Uterus (tissue), 4 donors: Measurements from ENCODE around the gene F2RL3. TPM values are rescaled to one million over a fixed set of nuclear protein-coding genes. Genes with fewer than 3 reads are reported as not detected.
"Not testable (repeated sequence)": the region's sequence is repeated elsewhere in the genome, so short reads cannot be mapped to it uniquely, and the experiment has no call there.

Source experiments
- DNase-seq, 2 donors: peaks; one replicate each; pipeline ENCODE4 v3.0.0-alpha.2; 2019 to 2020
- H3K27ac ChIP-seq, 2 donors: fragments of 200-600 bp; sonication (generic); 1 replicate in 1 of 2; 2 replicates in 1 of 2; pipeline ENCODE4 v1.5.1; 2016 to 2018
- H3K27me3 ChIP-seq, 2 donors: fragments of 200-600 bp; sonication (generic); one replicate each; pipeline ENCODE4 v1.5.1; 2018 to 2019; ENCODE audit warnings: control low read depth in 1 of 2
- H3K36me3 ChIP-seq, 2 donors: fragments of 200-600 bp; sonication (generic); one replicate each; pipeline ENCODE4 v1.5.1; 2019; ENCODE audit warnings: control low read depth in 1 of 2
- H3K4me1 ChIP-seq, 2 donors: fragments of 200-600 bp; sonication (generic); one replicate each; pipeline ENCODE4 v1.5.1; 2018 to 2019; ENCODE audit warnings: control low read depth in 1 of 2
- H3K4me3 ChIP-seq, 2 donors: fragments of 200-600 bp; sonication (generic); 1 replicate in 1 of 2; 2 replicates in 1 of 2; pipeline ENCODE4 v1.5.1; 2018 to 2019; ENCODE audit warnings: mild to moderate bottlenecking in 1 of 2
- H3K9me3 ChIP-seq, 2 donors: fragments of 200-600 bp; sonication (generic); one replicate each; pipeline ENCODE4 v1.5.1; 2019; ENCODE audit warnings: control low read depth in 1 of 2
- POLR2A ChIP-seq, 2 donors: fragments of 450-650 bp; IDR thresholded peaks; one replicate each; pipeline ENCODE4 v1.6.1; 2016; ENCODE audit warnings: antibody characterized with exemption in 2 of 2, mild to moderate bottlenecking in 1 of 2, moderate library complexity in 1 of 2
- intact Hi-C: fragments of 100-400 bp; cut with DNase I; formaldehyde crosslinking; loops from one replicate; pipeline ENCODE4 v1.15.1; 2023; ENCODE audit warnings: low total_unique reads
- small RNA-seq: library from RNA; depleted of rRNA; stranded (forward); fragments of <200 nt; gene quantifications from one replicate; pipeline ENCODE3, GENCODE V24; 2016
- total RNA-seq, 4 donors: library from RNA; depleted of rRNA in 3 of 4; stranded (reverse); fragments of >200 nt in 3 of 4; gene quantifications; one replicate each; pipeline versions ENCODE4 v1.1.0 to v1.2.4, GENCODE V29; 2014 to 2023
- TF ChIP-seq, protein P1 (sequence below), 4 experiments: fragments of 200-600 bp in 2 of 4; fragments of 450-650 bp in 2 of 4; sonication (generic) in 2 of 4; IDR thresholded peaks; one replicate each; pipeline ENCODE4 v1.5.1; 2016 to 2019; ENCODE audit warnings: antibody characterized with exemption in 4 of 4, mild to moderate bottlenecking in 2 of 4, moderate library complexity in 1 of 4
- donor health status: DM: yes; HTN: yes; CAD: no.

F2RL3 gene
- total RNA-seq, 4 donors from 2014 or later, result 0.07 to 20.0 (median 6.3) TPM

DNA sequence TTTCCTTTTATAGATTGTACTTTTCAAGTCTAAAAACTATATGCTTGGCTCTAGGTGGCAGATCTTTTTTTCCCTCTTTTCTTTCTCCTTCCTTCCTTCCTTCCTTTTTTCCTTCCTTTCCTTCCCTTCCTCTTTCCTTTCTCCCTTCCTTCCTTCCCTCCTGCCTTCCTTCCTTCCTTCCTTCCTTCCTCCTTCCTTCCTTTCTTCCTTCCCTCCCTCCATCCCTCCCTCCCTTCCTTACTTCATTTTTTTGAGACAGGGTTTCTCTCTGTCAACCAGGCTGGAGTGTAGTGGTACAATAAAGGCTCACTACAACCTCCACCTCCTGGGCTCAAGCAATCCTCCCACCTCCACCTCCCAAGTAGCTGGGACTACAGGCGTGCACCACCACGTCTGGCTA is 48.1 kb downstream of the F2RL3 start:
- Histone ChIP-seq H3K4me1 (no peaks in the 10 kb centered on the region), H3K36me3 (no peaks in the 10 kb centered on the region), H3K27ac (no peak overlapping the region), H3K4me3 (no peak overlapping the region), H3K9me3 (no peaks in the 10 kb centered on the region), H3K27me3 (no peaks in the 10 kb centered on the region)
- intact Hi-C loops, result no loop called here
- no peak for DNase-seq
- no peak for TF ChIP-seq POLR2A (IDR thresholded peaks at IDR 0.05)
- TF ChIP-seq, protein P1, sequence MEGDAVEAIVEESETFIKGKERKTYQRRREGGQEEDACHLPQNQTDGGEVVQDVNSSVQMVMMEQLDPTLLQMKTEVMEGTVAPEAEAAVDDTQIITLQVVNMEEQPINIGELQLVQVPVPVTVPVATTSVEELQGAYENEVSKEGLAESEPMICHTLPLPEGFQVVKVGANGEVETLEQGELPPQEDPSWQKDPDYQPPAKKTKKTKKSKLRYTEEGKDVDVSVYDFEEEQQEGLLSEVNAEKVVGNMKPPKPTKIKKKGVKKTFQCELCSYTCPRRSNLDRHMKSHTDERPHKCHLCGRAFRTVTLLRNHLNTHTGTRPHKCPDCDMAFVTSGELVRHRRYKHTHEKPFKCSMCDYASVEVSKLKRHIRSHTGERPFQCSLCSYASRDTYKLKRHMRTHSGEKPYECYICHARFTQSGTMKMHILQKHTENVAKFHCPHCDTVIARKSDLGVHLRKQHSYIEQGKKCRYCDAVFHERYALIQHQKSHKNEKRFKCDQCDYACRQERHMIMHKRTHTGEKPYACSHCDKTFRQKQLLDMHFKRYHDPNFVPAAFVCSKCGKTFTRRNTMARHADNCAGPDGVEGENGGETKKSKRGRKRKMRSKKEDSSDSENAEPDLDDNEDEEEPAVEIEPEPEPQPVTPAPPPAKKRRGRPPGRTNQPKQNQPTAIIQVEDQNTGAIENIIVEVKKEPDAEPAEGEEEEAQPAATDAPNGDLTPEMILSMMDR (IDR thresholded peaks at IDR 0.05), result no peak

- H3K27me3 ChIP-seq, DNase-seq, H3K9me3 ChIP-seq, H3K4me1 ChIP-seq, H3K36me3 ChIP-seq, H3K27ac ChIP-seq, intact Hi-C loops, H3K4me3 ChIP-seq: not testable (repeated sequence)
Observed at GRCh38 chr19:16937796-16938195, 49.0 kb downstream of the F2RL3 start.

GRCh38 chr19:16938211-16938610 is 49.4 kb downstream of the F2RL3 start:
- intact Hi-C loops, result no loop called here
- H3K9me3 ChIP-seq, result no peaks in the 10 kb centered on the region
- TF ChIP-seq POLR2A (IDR thresholded peaks at IDR 0.05), result no peak
- TF ChIP-seq, protein P1 (IDR thresholded peaks at IDR 0.05), result no peak
- no peak overlapping the region for H3K4me3 ChIP-seq
- no peaks in the 10 kb centered on the region for H3K4me1 ChIP-seq
- no peaks in the 10 kb centered on the region for H3K36me3 ChIP-seq
- H3K27me3 ChIP-seq, result no peaks in the 10 kb centered on the region
- H3K27ac ChIP-seq, result no peak overlapping the region
- DNase-seq, result no peak

GRCh38 chr19:16940063-16940462 is 51.3 kb downstream of the F2RL3 start:
- DNase-seq, H3K36me3 ChIP-seq, H3K4me3 ChIP-seq, H3K27me3 ChIP-seq, H3K4me1 ChIP-seq, H3K27ac ChIP-seq, intact Hi-C loops, H3K9me3 ChIP-seq: not testable (repeated sequence)

DNA sequence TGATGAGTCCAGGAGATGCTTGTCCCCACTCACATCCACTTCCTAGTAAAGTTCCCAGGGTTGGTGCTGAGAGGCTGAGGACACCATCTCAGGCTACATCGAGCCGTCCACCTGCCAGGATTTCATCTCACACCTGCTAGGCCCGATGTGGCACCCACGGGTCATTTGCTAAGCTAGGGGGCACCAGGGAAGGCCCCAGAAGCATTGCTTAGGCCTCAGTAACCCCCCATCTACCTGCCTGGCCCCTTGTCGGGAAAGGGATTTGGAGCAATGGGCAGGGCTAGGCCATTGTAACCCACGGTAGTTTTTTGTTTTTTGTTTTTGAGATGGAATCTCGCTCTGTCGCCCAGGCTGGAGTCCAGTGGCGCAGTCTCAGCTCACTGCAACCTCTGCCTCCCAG is 51.8 kb downstream of the F2RL3 start:
- H3K4me1 ChIP-seq, result no peaks in the 10 kb centered on the region
- TF ChIP-seq POLR2A (IDR thresholded peaks at IDR 0.05), result no peak
- TF ChIP-seq, protein P1 (IDR thresholded peaks at IDR 0.05), result no peak
- no peaks in the 10 kb centered on the region for H3K27me3 ChIP-seq
- intact Hi-C loops, result no loop called here
- H3K4me3 ChIP-seq, result no peak overlapping the region
- no peak overlapping the region for H3K27ac ChIP-seq
- no peaks in the 10 kb centered on the region for H3K36me3 ChIP-seq
- H3K9me3 ChIP-seq, result no peaks in the 10 kb centered on the region
- DNase-seq, result no peak

Small RNAs within 50 kb of the gene (small RNA-seq; reads per million reads assigned to genes)
- gene RN7SL823P (not detected), gene RN7SL835P (not detected)

Other genes starting within 250 kb of the F2RL3 start
- gene SMIM7, start 228.9 kb upstream of the F2RL3 start, total RNA-seq, result 100 to 1,000 TPM in 1 of 4 donors, 10 to 100 TPM in 3; 26.6 to 144 (median 85.0) TPM
- gene TMEM38A, start 227.9 kb upstream of the F2RL3 start, total RNA-seq, result 1 to 10 TPM in 2 of 4 donors, not detected in 2; 3.5 to 5.0 TPM
- 1 to 10 TPM in 1 of 4 donors, under 1 TPM in 2, not detected in 1; under 0.01 to 2.6 (median 0.21) TPM for gene NWD1, start 169.2 kb upstream of the F2RL3 start, total RNA-seq
- gene SIN3B, start 59.6 kb upstream of the F2RL3 start, total RNA-seq, result 100 to 1,000 TPM in 2 of 4 donors, 10 to 100 TPM in 2; 21.2 to 149 (median 92.3) TPM
- 10 to 100 TPM in 3 of 4 donors, 1 to 10 TPM in 1; 2.8 to 18.3 (median 15.7) TPM for gene CPAMD8, start 137.8 kb downstream of the F2RL3 start, total RNA-seq
- gene HAUS8, start 186.5 kb downstream of the F2RL3 start, total RNA-seq, result 10 to 100 TPM in 2 of 4 donors, 1 to 10 TPM in 2; 2.6 to 11.5 (median 6.9) TPM
- 100 to 1,000 TPM in 1 of 4 donors, 10 to 100 TPM in 3; 17.6 to 117 (median 54.1) TPM for gene MYO9B, start 186.8 kb downstream of the F2RL3 start, total RNA-seq